SK-N-MC (cell line): ENCODE data around the gene NFATC2.
A peak's percentile ranks its signal among the peaks of the same experiment; 100 is the strongest.

Experiments used
- DNase-seq: peaks from one replicate; pipeline ENCODE4 v3.0.0-alpha.2; 2011; ENCODE audit warnings: low read depth, low spot score
- H3K27ac ChIP-seq: fragments of 200-600 bp; sonication (generic); 2 replicates; pipeline ENCODE4 v1.5.1; 2016; ENCODE audit warnings: mixed run types
- H3K36me3 ChIP-seq: fragments of 200-600 bp; sonication (generic); 2 replicates; pipeline ENCODE4 v1.6.1; 2017; ENCODE audit warnings: antibody characterized with exemption, low read length, mixed read lengths; ENCODE audit not compliant: insufficient read depth
- H3K4me3 ChIP-seq: fragments of 200-600 bp; sonication (generic); 2 replicates; pipeline ENCODE4 v1.5.1; 2016
- H3K9ac ChIP-seq: fragments of 200-600 bp; sonication (generic); 2 replicates; pipeline ENCODE4 v1.8.0; 2017; ENCODE audit warnings: mixed run types, mixed read lengths; ENCODE audit not compliant: insufficient read length
- H3K9me3 ChIP-seq: fragments of 200-600 bp; sonication (generic); 2 replicates; pipeline ENCODE4 v1.6.1; 2017; ENCODE audit warnings: low read depth, mild to moderate bottlenecking, antibody characterized with exemption, low read length, moderate library complexity, mixed read lengths
- EZH2 ChIP-seq: fragments of 200-600 bp; sonication (generic); IDR thresholded peaks from one replicate; pipeline ENCODE4 v1.6.1; 2017; ENCODE audit warnings: antibody characterized with exemption
- FOXP2 ChIP-seq: optimal IDR thresholded peaks from 2 replicates; pipeline ENCODE3; 2011; ENCODE audit warnings: mild to moderate bottlenecking, moderate library complexity; ENCODE audit not compliant: insufficient read depth; ENCODE audit errors: extremely low read length, control extremely low read depth
- POLR2AphosphoS5 ChIP-seq: IDR thresholded peaks from 2 replicates; pipeline ENCODE4 v1.6.1; 2012; ENCODE audit warnings: mild to moderate bottlenecking, low read depth, low read length, borderline replicate concordance

Gene NFATC2

DNA sequence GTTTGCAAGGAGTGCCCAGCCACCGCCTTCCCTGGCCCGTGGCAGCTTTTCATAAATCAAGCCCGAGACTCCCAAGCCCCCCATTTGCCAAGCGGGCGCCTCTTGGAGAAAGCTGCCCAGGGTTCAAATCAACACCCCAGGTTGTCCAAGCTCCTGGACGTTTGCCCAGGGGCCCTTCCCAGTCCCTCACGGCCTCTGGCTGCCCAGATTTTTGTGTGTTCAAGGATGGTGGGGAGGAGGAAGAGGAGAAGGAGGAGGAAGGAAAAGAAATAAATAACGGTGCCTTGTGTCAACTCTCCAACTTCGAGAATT is 20.6 kb upstream of the NFATC2 start:
- TF ChIP-seq EZH2 (no peak), POLR2AphosphoS5 (no peak), FOXP2 (no peak)
- peak overlapping the region; percentile 61 for H3K4me3 ChIP-seq
- DNase-seq: no peak
- no peaks in the 10 kb centered on the region for H3K9me3 ChIP-seq
- H3K36me3 ChIP-seq: no peaks in the 10 kb centered on the region
- H3K9ac ChIP-seq: no peak overlapping the region
- no peak overlapping the region for H3K27ac ChIP-seq

DNA sequence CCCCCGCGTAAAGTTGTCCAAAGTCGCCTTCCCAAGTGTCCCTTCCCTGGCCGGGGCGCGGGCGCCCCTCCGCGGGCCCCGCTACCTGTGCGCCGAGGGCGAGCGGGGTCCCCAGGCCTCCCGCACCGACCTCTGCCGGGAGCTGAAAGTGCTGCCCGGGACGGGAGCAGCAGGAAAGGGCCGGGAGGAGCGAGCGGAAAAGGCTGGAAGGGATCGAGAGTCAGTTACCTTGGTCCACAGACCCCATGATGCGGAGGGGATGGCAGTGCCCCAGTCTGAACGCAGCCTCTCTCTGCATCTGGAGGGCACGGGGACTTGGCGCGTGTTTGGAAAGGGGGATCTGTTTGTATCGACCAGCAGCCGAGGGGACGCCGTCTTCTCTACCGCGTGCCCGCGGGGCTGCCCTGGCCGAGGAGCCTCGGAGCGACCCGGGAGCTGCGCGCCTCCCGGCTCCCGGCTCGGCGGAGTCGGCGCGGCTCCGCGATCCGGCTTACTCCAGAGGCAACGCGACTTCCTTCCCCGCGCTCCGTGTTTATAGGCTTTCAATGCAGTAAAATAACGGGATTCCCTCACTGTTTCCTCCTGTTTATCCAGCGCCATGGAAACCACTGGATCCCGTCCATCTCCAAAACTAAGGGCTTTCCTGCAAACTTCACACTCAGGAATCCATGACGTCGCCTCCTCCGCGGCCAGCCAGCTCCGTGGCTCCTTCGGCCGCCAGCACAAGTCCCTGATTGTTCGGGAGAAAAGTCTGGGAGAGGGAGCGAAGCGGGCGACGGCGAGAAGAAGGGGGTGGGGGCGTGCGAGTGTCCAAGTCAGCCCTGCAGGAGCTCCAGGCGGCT is 20.0 kb upstream of the NFATC2 start:
- H3K27ac ChIP-seq: no peak overlapping the region
- no peaks in the 10 kb centered on the region for H3K9me3 ChIP-seq
- no peak overlapping the region for H3K9ac ChIP-seq
- TF ChIP-seq EZH2 (peak; percentile 3), POLR2AphosphoS5 (no peak)
- no peaks in the 10 kb centered on the region for H3K36me3 ChIP-seq
- peak overlapping the region; percentile 61 for H3K4me3 ChIP-seq
- no peak for DNase-seq

- no peak overlapping the region for H3K9ac ChIP-seq
Measured at GRCh38 chr20:51562027-51562331, 19.5 kb upstream of the NFATC2 start.

DNA sequence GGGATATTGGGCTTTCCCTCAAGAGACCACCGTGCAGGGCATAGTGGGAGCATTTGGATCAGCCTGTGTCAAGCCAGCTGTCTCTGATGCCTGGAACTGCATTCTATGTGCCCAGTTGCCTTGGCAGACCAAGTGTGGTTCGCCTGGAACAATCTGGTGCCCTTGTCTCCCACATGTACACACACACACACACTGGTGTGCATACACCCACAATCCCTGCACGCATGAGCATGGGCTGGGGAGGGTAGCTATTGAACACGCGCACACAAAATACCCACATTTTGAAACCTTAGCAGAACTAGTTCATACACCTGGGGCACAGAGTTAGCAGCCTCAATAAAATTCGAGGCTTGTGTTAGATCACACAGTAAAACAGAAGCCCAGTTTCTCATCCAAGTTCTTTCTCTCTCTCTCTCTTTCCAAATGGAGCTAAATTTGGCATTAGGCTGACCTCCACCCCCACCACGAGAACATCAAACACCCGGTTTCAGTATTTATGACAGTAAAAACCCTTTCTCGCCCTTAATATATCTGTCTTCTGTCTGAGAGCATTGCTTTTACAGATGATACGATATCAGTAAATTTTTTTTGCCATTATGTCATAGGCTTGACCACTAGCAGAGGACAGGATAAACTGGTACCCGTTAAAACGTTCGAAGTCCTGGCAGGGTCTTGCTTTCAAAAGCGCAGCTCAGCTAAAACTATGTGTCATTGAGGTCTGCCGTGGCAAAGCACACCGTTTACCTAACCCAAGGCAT is 18.2 kb upstream of the NFATC2 start:
- no peaks in the 10 kb centered on the region for H3K9me3 ChIP-seq
- no peak overlapping the region for H3K4me3 ChIP-seq
- no peak for DNase-seq
- no peaks in the 10 kb centered on the region for H3K36me3 ChIP-seq
- no peak overlapping the region for H3K9ac ChIP-seq
- TF ChIP-seq POLR2AphosphoS5 (no peak), FOXP2 (no peak), EZH2 (no peak)
- H3K27ac ChIP-seq: no peak overlapping the region

More at GRCh38 chr20:51562027-51562331, 19.5 kb upstream of the NFATC2 start:
- peak overlapping the region; percentile 61 for H3K4me3 ChIP-seq
- no peak for DNase-seq
- peak; percentile 81 for TF ChIP-seq EZH2
- TF ChIP-seq FOXP2: no peak
- no peaks in the 10 kb centered on the region for H3K9me3 ChIP-seq
- H3K27ac ChIP-seq: no peak overlapping the region
- no peaks in the 10 kb centered on the region for H3K36me3 ChIP-seq

- no peak for TF ChIP-seq POLR2AphosphoS5
- no peak for TF ChIP-seq FOXP2
- no peak for TF ChIP-seq EZH2
- Histone ChIP-seq H3K4me3 (no peak overlapping the region), H3K9ac (no peak overlapping the region)
Measured at GRCh38 chr20:51560042-51560441, 17.5 kb upstream of the NFATC2 start.

DNA sequence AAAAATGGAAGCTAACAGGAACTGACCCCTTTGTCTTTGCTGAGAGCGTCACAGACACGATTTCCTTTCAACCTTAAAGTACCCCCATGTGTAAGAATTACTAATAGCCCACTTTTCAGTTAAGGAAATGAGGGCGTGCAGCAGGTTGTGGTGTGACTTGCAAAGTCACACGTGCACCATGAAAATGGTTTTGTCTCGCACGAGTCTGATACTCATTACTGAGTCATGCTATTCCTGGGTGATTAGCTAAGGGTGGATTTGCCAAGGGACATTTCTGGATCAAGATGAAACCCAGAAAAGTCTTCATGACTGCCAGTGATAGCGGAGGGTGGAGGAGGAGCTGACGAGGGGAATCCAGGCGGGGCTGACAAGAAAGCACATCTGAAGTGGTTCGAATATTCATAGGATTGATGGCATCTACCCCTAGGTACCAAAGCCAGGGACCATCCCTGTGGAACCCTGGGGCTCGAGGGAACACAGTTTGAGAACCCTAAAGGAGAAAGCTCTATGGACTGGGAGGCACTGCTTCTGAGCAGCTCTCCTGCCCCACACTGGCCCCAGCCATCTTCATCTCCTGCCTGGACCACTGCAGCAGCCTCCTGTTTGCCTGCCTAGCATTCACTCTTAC is 12.1 kb upstream of the NFATC2 start:
- no peaks in the 10 kb centered on the region for H3K9me3 ChIP-seq
- no peaks in the 10 kb centered on the region for H3K36me3 ChIP-seq
- no peak overlapping the region for H3K9ac ChIP-seq
- TF ChIP-seq FOXP2 (no peak), EZH2 (no peak), POLR2AphosphoS5 (no peak)
- DNase-seq: no peak
- no peak overlapping the region for H3K4me3 ChIP-seq
- no peak overlapping the region for H3K27ac ChIP-seq

More at GRCh38 chr20:51560042-51560441, 17.5 kb upstream of the NFATC2 start:
- Histone ChIP-seq H3K36me3 (no peaks in the 10 kb centered on the region), H3K9me3 (no peaks in the 10 kb centered on the region), H3K27ac (no peak overlapping the region)
- DNase-seq: no peak

GRCh38 chr20:51553897-51554486 is 11.5 kb upstream of the NFATC2 start:
- Histone ChIP-seq H3K9me3 (no peaks in the 10 kb centered on the region), H3K9ac (no peak overlapping the region), H3K27ac (no peak overlapping the region), H3K36me3 (no peaks in the 10 kb centered on the region), H3K4me3 (no peak overlapping the region)
- no peak for TF ChIP-seq FOXP2
- TF ChIP-seq EZH2: no peak
- TF ChIP-seq POLR2AphosphoS5: no peak
- DNase-seq: no peak

GRCh38 chr20:51551186-51551585 is 8.7 kb upstream of the NFATC2 start:
- H3K36me3 ChIP-seq: no peaks in the 10 kb centered on the region
- no peak overlapping the region for H3K27ac ChIP-seq
- H3K9me3 ChIP-seq: no peaks in the 10 kb centered on the region
- no peak overlapping the region for H3K4me3 ChIP-seq
- no peak for TF ChIP-seq FOXP2
- TF ChIP-seq EZH2: no peak
- no peak for TF ChIP-seq POLR2AphosphoS5
- no peak for DNase-seq
- no peak overlapping the region for H3K9ac ChIP-seq
